OCI-LY1 (cell line): ENCODE data around the gene EIF4ENIF1.

Experiments
- H2AFZ ChIP-seq: fragments of 200-600 bp; sonication (generic), shearing (Covaris generic); 2 replicates; pipeline ENCODE4 v1.6.0; 2014; ENCODE audit warnings: antibody characterized with exemption, mild to moderate bottlenecking, low read length
- H3F3A ChIP-seq: fragments of 200-600 bp; sonication (generic), shearing (Covaris generic); 2 replicates; pipeline ENCODE4 v1.6.0; 2014; ENCODE audit warnings: mild to moderate bottlenecking, antibody characterized with exemption, low read length, moderate library complexity; ENCODE audit not compliant: insufficient read depth
- H3K27ac ChIP-seq: fragments of 200-600 bp; sonication (generic); 2 replicates; pipeline ENCODE4 v1.5.1; 2014; ENCODE audit warnings: low read length, mixed run types, mild to moderate bottlenecking, low read depth; ENCODE audit not compliant: poor library complexity, severe bottlenecking
- H3K27me3 ChIP-seq: fragments of 200-600 bp; sonication (generic); 2 replicates; pipeline ENCODE4 v1.6.0; 2014; ENCODE audit warnings: antibody characterized with exemption, mild to moderate bottlenecking, low read length, moderate library complexity; ENCODE audit not compliant: insufficient read depth
- H3K36me3 ChIP-seq: fragments of 200-600 bp; sonication (generic); 2 replicates; pipeline ENCODE4 v1.6.1; 2014; ENCODE audit warnings: mild to moderate bottlenecking, antibody characterized with exemption, low read length, moderate library complexity, mixed read lengths; ENCODE audit not compliant: insufficient read depth
- H3K4me1 ChIP-seq: fragments of 200-600 bp; sonication (generic); 2 replicates; pipeline ENCODE4 v1.5.1; 2014; ENCODE audit warnings: mild to moderate bottlenecking, low read length, moderate library complexity; ENCODE audit not compliant: insufficient read depth, severe bottlenecking
- H3K4me2 ChIP-seq: fragments of 200-600 bp; sonication (generic), shearing (Covaris generic); 2 replicates; pipeline ENCODE4 v1.6.1; 2014; ENCODE audit warnings: low read length
- H3K4me3 ChIP-seq: fragments of 200-600 bp; sonication (generic); 2 replicates; pipeline ENCODE4 v1.5.1; 2014; ENCODE audit warnings: low read length, low read depth, mild to moderate bottlenecking, mixed read lengths; ENCODE audit not compliant: poor library complexity, severe bottlenecking
- H3K79me2 ChIP-seq: fragments of 200-600 bp; shearing (Covaris generic); 2 replicates; pipeline ENCODE4 v1.6.1; 2016; ENCODE audit warnings: mixed run types, low read length, mixed read lengths; ENCODE audit not compliant: insufficient read depth
- H3K9ac ChIP-seq: fragments of 200-600 bp; sonication (generic), shearing (Covaris generic); 2 replicates; pipeline ENCODE4 v1.6.1; 2014; ENCODE audit warnings: mild to moderate bottlenecking, low read length, mixed read lengths
- H3K9me2 ChIP-seq: fragments of 200-600 bp; sonication (generic), shearing (Covaris generic); 2 replicates; pipeline ENCODE4 v1.6.1; 2014; ENCODE audit warnings: low read depth, mild to moderate bottlenecking, low read length, mixed read lengths
- H3K9me3 ChIP-seq: fragments of 200-600 bp; shearing (Covaris generic); 2 replicates; pipeline ENCODE4 v1.6.1; 2014; ENCODE audit warnings: low read length, mixed read lengths
- H4K20me1 ChIP-seq: fragments of 200-600 bp; sonication (generic), shearing (Covaris generic); 2 replicates; pipeline ENCODE4 v1.6.0; 2016; ENCODE audit warnings: mild to moderate bottlenecking, low read length; ENCODE audit not compliant: insufficient read depth
- CTCF ChIP-seq: fragments of 200-600 bp; sonication (generic), shearing (Covaris generic); IDR thresholded peaks from 2 replicates; pipeline ENCODE4 v1.5.1; 2017; ENCODE audit warnings: mild to moderate bottlenecking, antibody characterized with exemption, low read length, moderate library complexity, mixed read lengths
- EZH2 ChIP-seq: fragments of 200-600 bp; sonication (generic), shearing (Covaris generic); IDR thresholded peaks from 2 replicates; pipeline ENCODE4 v1.8.0; 2017; ENCODE audit warnings: borderline replicate concordance, mixed run types, mild to moderate bottlenecking, antibody characterized with exemption, low read length, moderate library complexity, mixed read lengths

Gene EIF4ENIF1

GRCh38 chr22:31399211-31400022, 90.2 kb downstream of the EIF4ENIF1 start, which contains the start of gene DRG1:
TSS of gene DRG1 (plus strand) at chr22:31399604. CDS start at chr22:31399684, 80 bp downstream.
- peaks cover 29% of the 10 kb centered on the region for H3K36me3 ChIP-seq
- TF ChIP-seq EZH2 (no peak), CTCF (no peak)
- H2AFZ ChIP-seq, result no peak within 1 kb of the TSS
- peak within 1 kb of the TSS; percentile 38 for H3K27ac ChIP-seq
- no peaks in the 10 kb centered on the region for H3F3A ChIP-seq
- H3K4me3 ChIP-seq, result peak within 1 kb of the TSS; percentile 76
- no peaks in the 10 kb centered on the region for H4K20me1 ChIP-seq
- H3K9me3 ChIP-seq, result no peaks in the 10 kb centered on the region
- peaks cover 30% of the 10 kb centered on the region for H3K79me2 ChIP-seq
- no peaks in the 10 kb centered on the region for H3K9me2 ChIP-seq
- H3K4me2 ChIP-seq, result peak within 1 kb of the TSS; percentile 86
- H3K9ac ChIP-seq, result peak within 1 kb of the TSS; percentile 84
- H3K27me3 ChIP-seq, result no peaks in the 10 kb centered on the region
- H3K4me1 ChIP-seq, result peaks cover 22% of the 10 kb centered on the region

GRCh38 chr22:31398231-31398630, 91.4 kb downstream of the EIF4ENIF1 start:
- Histone ChIP-seq H3K4me3 (no peak overlapping the region), H3F3A (no peaks in the 10 kb centered on the region), H4K20me1 (no peaks in the 10 kb centered on the region), H3K9me2 (no peaks in the 10 kb centered on the region), H3K79me2 (peaks cover 30% of the 10 kb centered on the region), H3K27me3 (no peaks in the 10 kb centered on the region), H3K9me3 (no peaks in the 10 kb centered on the region), H3K36me3 (peaks cover 19% of the 10 kb centered on the region), H2AFZ (peak overlapping the region; percentile 57; the same call in 1 of the 2 replicates), H3K9ac (peak overlapping the region; percentile 23; the same call in 1 of the 2 replicates), H3K27ac (no peak overlapping the region), H3K4me1 (peaks cover 22% of the 10 kb centered on the region), H3K4me2 (no peak overlapping the region)
- TF ChIP-seq CTCF, result no peak
- TF ChIP-seq EZH2, result no peak

- no peak for TF ChIP-seq CTCF
- TF ChIP-seq EZH2, result no peak
- no peak overlapping the region for H3K4me2 ChIP-seq
- H3K27me3 ChIP-seq, result no peaks in the 10 kb centered on the region
- H4K20me1 ChIP-seq, result no peaks in the 10 kb centered on the region
- H3K79me2 ChIP-seq, result no peaks in the 10 kb centered on the region
- H3F3A ChIP-seq, result no peaks in the 10 kb centered on the region
- H3K27ac ChIP-seq, result no peak overlapping the region
- H3K9ac ChIP-seq, result no peak overlapping the region
- no peak overlapping the region for H3K4me3 ChIP-seq
- H3K4me1 ChIP-seq, result peaks cover 8% of the 10 kb centered on the region
- no peaks in the 10 kb centered on the region for H3K9me2 ChIP-seq
- H2AFZ ChIP-seq, result no peak overlapping the region
- no peaks in the 10 kb centered on the region; the same call in 1 of the 2 replicates for H3K36me3 ChIP-seq
- H3K9me3 ChIP-seq, result no peaks in the 10 kb centered on the region
These were observed 95.3 kb downstream of the EIF4ENIF1 start for GRCh38 chr22:31394326-31394725.
